NCI-H146 treated with DMSO at 0.1 percent for 48 hours (cell line): ENCODE results near the gene CMKLR1.

ENCODE experiments used
- DNase-seq: peaks from one replicate; lab custom pipeline; 2025; ENCODE audit not compliant: unreplicated experiment; lab: John Stamatoyannopoulos, UW

CMKLR1 gene

DNA sequence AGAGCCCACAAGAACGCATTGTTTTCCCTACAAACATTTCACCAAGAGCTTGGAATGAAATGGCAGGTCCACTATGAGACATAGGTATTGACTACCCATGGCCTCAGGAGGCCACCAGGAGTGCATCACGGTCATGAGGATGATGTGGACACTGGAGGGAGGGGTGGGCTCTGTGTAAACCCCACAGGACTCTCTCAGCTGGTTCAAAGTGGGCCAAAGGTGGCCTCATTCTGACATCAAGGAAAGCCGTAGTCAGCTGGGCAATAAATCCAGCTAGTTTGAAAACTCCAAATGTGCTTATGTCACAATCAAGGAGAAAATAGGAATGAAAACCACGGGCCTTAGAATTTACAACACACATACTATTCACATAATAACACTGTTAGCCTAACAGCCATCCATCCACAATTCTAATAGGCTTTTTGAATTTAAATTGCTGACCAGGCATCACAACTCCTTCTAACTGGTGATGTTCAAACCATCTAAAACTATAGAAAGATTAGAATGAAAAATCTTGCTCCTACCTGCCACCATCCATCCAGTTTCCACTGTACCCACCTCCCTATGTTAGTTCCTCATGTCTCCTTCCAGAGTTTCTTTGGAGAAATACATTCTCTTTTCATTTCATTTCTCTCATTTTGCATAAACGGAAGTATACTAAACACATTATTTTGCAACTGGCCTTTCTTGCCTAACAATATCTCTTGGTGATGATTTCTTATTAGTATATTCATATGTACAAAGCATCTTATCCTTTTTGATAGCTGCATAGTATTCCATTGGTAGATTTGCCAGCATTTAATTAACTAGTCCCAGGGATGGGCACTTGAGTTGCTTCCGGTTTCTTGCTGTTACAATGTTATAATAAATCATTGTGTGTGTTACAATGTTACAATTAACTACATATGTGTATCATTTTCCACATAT, 21.5 kb downstream of the CMKLR1 start:
- DNase-seq: no peak

DNA sequence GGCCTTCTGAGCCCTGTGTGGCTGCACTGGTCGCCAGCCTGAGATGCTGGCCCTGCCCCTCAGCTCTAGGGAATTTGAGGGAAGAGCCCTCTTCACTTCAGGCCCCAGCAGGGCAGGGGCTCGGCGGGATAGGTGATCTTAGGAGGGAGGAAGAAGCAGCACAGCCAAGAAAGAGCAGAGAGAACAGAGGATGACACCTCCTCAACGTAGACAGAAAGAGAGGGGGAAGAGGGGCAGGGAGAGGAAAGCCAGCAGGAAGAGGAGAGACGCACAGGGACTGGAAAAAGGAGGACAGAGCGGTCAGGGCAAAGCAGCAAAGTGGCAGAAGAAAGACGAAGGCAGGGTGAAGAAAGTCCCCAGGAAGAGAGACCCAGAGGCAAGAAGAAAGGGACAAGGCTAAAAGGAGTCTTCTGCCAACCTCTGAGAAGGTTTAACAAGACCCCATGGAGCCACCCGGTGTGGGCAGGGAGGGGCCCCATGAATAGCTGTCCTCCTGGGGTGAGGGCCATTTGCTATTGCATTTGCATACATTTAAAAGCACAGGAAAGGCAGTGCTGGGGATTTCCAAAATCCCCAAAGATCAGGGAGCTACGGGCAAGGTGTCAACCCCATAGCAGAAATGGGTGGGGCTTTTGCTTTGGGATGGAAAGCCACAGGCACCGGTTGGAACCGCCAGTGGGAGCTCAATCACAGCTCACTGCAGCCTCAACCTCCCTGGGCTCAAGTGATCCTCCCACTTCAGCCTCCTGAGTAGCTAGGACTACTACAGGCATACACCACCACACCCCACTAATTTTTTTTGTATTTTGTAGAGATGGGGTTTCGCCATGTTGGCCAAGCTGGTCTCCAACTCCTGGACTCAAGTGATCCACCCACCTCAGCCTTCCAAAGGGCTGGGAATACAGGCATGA, 22.7 kb downstream of the CMKLR1 start:
- no peak for DNase-seq

DNA sequence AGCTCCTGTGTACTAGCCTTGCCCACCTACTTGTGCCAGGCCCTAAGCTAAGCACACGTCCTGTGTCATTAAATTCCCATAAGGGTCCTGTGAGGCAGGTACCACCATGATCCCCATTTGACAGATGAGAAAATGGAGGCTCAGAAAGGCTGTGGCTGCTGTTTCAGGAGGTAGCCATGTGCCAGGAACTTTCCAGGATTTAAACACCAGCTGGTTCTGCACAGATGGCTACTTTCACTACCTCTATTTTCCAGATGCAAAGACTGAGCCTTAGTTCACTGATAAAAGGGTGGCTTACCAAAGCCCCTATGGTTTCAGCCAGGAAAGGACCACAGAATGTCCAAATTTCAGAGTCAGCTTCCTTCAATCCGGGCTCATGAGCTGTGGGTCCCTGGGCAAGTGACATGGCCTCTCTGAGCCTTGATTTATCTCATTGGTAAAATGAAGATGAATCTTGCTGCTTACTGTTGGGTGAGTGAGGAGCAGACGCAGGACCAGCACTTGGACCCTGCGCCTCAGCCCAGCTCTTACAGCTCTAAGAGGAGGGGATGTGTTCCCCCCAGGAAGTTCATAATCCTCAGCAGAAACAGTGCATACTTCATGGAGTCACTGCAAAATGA, 23.5 kb downstream of the CMKLR1 start:
- DNase-seq: no peak

DNA sequence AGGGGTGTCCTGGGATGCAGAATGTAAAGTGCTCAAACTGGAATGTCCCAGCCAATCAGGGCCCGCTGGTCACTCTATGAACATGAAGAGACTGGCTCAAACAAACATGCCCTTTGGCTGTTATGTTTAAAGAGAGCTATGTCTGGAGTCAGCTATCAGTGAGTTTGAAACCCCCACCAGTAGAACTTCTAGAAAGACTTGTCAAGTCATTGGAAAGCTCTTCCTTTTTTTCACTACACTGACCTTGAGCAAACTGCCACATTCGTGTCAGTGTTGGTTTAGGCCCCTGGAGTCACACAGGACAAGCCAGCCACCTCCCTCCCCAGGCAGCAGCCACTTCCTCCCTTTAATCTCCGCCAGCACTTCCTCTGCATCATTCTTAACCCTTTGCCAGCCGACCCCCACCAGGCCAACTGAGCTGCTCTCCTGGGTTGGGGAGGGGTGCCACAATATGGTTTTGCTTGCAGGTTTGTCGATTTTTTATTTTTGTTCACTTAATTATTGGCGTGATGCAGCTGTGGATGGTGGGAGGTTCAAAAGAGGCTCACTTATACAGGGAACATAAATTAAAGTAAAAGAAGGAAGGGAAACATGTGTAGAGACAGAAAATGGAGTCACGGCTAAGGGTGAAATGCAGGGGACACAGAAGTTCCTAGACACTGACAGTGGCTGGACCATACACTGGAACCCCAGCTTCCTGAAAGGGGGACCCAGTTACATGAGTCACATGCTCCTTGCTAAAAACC, 25.3 kb downstream of the CMKLR1 start:
- no peak for DNase-seq

DNA sequence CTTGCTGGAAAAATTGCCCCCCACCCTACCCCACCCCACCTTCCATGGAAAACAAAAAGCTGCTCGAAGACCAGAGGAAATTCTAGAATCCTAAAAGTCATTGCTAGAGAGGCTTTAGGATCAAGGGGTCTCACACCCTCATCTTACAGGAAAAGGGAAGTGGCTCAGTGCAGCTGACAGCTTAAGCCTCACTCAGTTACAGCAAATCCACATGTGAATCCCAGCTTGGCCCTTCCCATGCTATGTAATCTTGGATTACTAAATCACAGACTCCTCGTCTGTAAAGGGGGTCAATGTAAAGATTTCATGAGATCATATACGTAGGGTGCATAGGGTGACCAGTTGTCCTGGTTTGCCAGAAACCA, 25.9 kb downstream of the CMKLR1 start:
- DNase-seq: no peak

DNA sequence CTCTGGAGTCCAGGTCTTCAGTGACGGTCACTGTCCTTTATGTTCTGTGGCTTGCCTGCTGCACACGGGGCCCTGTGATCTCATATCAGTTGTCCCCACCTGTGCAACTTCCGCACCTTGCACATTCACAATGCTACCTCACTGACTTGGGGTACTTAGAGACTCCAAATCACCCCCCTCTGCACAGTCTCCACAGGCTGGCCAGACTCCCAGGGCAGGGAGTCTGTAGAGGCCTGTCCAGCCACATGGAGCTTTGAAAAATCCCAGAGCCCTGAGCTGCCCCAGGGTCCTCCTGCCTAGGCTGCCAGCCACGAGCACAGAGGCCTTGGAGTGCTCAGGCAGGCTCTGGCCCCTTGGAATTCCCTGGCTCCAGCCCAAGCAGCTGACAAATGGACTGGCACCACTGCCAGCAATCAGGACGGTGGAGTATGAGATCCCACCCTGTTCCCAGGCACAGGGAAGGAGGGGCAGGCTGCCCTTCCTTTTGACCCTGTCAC, 26.4 kb downstream of the CMKLR1 start:
- DNase-seq: no peak

DNA sequence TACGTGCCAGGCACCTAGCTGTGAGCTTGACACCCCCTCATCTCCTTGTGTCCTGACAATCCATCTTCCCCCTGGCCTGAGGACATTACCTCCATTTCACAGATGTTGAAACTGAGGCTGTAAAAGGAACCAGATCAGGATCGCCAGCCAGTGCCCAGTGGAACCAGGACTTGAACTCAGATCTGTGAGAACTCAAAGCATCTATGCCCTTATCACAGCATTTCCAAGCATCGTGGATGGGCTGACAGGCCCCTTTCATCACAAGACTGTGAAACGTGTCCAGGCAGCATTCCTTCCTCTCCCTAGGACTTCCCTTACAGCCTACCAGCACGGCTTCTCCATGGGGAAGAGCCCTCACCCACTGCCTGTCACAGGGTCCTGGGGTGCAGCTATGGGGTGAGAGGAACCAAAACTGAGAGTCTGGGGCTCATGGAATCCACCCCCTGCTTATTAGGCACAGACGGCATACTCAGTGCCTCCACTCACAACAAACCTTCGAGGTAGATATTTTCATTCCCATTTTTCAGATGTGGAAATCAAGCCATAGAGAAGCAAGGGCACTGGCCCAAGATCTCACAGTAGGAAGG, 26.9 kb downstream of the CMKLR1 start:
- no peak for DNase-seq

DNA sequence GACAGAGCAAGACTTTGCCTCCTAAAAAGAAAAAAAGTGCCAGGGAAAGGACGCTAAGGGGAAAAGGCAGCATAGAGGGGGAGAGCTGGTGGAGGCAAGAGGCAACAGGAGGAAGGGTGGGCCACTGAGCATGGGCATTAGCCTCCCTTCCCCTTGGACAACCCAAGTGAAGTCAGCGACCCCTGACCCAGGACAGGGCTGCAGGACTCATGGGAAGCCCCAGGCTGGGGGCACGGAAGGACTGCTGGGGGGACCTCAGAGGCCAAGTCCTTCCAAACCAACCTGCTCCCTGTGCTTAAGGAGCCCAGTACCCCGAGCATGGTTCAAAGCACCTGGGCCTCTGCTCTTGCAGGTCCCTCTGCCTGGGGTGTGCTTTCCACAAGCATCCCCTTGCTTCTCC, 27.5 kb downstream of the CMKLR1 start:
- DNase-seq: no peak

DNA sequence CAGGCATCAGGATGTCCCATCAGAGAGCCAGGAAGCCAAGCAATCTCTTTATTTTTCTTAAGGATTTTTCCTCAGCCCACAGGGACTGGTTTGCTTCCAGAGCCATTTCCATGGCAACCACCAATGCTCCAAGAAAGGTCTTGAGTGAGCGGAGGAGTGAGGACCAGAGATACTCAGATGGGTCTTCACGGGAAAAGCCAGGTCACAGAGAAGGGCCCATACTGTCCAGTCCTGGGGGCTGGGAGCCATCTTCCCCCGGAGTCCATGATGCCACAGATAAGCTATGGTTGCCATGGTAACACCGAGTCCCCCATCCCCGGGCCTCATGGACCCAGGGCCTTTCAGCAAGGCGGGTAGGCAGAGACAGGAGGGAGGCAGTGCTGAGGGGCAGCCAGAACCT, 28.6 kb downstream of the CMKLR1 start:
- no peak for DNase-seq

DNA sequence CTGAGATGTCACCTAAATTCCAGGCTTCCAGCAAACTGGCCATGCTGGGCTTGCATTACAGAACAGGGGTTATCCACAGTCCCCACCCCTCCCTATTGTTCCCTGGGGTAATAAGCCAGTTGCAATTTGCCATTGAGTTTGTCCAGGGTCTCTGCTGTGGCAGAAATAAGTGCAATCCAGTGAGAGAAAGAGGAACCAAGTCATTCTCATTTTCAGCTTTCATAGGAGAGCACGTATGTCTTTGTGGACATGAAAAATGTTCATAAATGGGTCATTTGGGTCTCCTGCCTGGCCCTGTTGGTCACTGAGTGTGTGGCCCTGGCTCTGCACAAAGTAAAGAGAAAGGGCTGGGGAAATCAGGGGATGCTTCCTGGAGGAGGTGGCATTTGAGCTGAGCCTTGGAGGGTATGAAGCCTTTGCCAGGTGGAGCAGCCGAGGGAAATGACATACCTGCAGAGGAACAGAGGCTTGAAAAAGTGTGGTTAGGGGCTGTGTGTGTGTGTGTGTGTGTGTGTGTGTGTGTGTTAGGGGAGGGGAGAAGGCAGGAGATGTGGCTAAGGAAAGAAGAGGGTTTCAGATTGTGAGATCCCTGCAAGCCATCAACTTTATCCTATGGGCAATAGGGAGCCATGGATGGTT, 29.3 kb downstream of the CMKLR1 start:
- no peak for DNase-seq

DNA sequence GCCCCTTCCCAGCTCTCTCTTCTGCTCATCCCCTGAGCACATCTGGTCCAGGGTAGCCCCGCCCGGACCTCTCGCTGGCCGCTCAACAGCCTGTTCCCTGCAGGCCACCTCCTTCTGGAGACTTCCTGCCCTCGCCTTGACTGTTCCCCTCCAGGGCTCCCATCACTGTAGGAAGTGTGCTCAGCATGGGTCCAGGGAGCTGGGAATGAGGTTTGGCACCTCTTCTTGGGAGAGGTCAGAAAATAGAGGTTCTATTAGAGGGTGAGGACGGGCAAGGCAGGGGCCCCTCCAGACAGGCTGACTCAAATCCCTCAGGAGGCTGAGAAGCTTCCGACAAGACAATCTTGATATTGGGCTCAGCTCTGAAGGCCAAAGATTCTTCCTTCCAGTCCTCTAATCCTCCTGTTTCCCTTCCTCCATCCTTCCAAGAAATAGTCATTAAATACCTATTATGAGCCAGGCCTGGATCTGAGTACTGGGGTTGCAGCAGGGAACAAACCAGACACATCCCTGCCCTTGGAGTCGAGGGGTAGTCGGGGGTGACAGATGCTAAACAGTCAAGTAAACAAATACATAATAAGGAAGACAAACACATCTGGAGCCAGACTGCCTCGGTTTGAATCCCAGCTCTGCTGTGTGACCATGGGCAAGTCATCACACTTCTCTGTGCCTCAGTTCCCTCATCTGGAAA, 30.6 kb downstream of the CMKLR1 start:
- no peak for DNase-seq

DNA sequence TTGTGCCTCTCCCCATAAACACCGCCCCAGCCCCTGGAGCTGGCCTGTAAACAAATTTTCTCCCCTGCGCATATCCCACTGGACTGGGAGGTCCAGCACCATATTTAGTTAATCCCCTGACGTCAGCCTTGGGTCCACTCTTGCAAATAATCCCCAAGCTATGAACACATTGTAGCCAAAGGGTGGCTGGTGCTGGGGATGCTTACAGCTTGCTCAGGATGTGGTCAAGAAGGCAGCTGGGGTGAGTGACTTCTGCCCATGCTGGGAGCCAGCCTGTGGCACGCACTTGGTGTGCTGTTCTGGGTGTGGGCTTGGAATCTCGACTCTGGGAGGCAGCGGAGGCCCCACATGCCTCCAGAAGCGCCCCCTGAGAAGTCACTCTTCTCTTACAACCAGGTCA, 32.1 kb downstream of the CMKLR1 start:
- DNase-seq: no peak

DNA sequence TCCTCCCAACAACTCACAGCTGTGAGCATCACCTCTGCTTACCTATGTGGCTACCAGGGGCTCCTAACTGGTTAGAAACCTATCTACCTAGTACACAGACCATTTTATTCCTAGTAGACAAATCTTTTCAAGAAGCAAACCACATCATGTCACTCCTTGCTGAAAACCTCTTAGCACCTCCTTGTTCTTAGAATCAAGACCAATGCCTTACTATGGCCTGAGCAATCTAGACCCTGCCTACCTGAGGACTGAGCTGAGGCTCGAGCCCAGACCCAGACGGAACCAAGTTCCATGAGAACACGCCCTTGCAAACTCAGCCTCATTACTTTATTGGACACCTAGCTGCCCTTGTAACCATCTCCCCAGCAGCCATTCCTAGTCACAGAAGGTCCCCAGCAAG, 32.6 kb downstream of the CMKLR1 start:
- no peak for DNase-seq

DNA sequence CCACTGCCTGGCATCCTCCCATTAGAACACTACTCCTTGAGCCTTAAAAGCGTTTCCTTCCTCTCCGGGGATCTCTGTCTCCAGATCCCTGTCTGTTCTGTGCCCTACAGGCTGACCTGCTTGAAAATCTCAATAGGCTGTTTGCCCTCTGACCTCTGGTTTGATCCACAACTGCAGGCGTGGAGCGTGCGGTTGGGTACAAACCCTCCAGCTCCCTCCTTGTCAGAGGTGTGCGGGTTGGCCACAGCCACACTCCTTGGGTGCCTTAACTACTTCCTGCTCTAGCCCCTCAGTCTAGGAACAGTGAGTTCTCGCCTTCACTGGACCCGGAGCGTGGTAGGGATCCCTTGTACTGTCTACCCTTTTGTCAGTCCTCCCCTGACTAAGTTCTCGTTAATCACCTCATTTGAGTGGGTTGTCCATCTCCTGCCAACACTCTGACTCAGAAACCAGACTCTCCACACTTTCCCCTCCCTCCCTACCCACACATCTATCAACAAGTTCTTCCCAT, 33.1 kb downstream of the CMKLR1 start:
- no peak for DNase-seq

DNA sequence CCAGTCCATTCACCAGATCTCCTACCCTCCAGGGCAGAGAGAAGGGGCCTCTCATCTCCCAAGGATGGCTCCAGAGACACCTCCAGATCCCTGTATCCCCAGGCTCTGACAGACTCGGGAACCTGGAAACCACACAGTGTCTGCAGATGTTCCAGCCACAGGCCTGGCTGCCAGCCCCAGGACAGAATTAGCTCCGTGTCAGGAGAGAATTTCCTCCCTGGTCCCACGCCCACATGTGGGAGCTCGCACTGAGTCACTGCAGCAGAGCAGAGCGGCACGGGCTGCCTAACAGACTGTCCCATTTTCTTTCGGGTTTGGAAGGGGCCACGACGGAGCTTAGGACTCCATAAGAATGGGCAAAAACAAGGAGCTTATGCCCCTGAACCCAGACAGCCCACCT, 33.6 kb downstream of the CMKLR1 start:
- DNase-seq: no peak

DNA sequence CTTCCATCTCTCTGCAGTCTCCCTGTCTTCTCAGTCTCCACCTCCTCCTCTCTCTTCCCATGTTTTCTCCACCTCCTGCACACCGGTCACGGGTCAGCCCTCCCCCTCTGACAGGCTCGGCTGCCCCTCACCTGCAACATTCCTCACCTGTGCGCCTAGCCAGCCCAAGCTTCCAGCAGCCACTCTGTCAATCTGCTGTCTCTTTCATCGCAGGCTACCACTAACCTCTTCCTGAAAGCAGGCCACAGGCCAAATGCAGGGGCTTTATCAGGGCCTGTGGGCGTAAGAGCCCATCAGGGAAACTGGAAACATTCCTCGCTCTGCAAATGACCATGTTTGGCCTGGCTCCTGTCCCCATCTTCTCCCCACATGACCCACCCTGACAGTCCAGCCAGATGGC, 34.5 kb downstream of the CMKLR1 start:
- no peak for DNase-seq

DNA sequence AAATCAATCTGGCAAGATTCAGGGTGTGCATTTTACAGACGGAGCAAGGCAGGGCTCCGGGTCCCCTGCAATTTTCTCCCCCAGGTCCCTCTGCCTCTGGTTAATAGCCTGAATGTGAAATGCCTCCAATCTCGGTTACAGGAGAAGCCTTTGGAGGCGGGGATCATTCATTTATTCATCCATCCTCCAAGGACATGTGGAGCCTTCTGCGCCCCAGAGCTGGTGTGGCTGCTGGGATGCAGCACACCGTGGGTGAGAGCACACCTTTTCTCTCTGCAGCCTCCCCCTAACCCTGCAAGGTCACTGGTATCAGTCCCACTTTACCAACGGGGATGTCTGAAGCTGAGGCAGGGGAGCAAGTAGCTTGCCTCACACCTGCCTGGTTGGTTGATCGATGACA, 35.4 kb downstream of the CMKLR1 start:
- DNase-seq: no peak

DNA sequence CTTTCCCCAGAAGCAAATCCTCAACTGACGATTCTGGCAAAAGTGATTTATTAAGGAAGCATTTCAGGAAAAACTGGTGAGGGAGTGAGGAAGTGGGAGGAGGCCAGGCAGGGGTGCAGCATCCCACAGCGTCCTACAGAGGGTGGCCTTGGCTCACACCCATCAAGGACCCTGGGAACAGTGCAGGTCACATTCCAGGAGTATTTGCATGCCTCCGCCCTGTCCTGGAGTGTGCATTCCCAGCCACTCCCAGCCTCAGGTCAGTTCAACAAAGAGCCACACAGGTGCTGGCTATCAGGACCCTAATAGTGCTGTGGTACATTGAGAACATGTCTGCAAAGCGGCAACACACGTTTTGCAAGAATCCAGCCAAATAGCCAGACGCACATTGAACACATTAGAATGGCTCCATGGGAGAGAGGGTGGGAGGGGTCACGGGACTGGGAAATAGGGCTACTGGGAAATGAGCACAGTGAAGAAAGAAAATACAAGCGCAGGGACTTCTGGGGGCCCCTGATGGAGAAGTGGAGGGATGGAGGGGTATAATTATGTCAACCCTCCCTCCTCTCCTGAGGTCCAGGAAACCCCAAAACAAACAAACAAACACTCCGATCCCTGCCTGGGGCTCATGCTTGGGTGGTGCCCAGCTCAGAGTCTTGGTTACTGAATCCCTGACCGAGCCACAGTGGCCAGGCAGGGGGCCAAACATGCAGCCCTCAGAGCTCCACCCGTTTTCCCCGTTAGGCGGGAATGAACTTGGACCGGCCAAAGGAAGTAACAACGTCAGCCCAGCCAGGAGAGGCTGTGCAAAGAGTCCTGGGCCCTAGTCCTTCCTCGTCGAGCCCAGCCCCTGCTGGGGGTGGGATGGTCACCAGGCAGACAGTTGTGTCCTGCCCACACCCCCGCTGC, 36.5 kb downstream of the CMKLR1 start:
- DNase-seq: no peak
